ENCODE data around the gene AOPEP. TPM values are rescaled to one million over a fixed set of nuclear protein-coding genes. Genes with fewer than 3 reads are reported as not detected.

AOPEP gene
- total RNA-seq, 1 experiment from 2014 or later: 15.0 TPM

GRCh38 chr9:94839398-94839797, 112.9 kb downstream of the AOPEP start:
- no CpG with 5 or more reads among the region's 1 CpG for WGBS (ENCODE audit: extremely low coverage, insufficient read length, low lambda C conversion rate)
- H3K23me2 ChIP-seq (ENCODE audit: insufficient read length, low read depth, low read length, poor library complexity, severe bottlenecking): no peaks in the 10 kb centered on the region
- H3T11ph ChIP-seq (ENCODE audit: low read length): no peak overlapping the region
- no peak for DNase-seq
- no peak overlapping the region for H2BK20ac ChIP-seq (ENCODE audit: low read depth, low read length, poor library complexity, severe bottlenecking)
- H4K5ac ChIP-seq (ENCODE audit: insufficient read length, low read depth, low read length): no peak overlapping the region
- H4K20me1 ChIP-seq (ENCODE audit: control insufficient read depth, insufficient read depth, insufficient read length): no peaks in the 10 kb centered on the region
- no peak overlapping the region for H2BK15ac ChIP-seq (ENCODE audit: low read depth, low read length)
- no peak overlapping the region for H3K27ac ChIP-seq (ENCODE audit: insufficient read length, low read depth, low read length)
- no peak overlapping the region for H3K18ac ChIP-seq (ENCODE audit: insufficient read length, low read depth, low read length)
- no peak overlapping the region for H2BK5ac ChIP-seq (ENCODE audit: insufficient read length, low read length)
- H4K8ac ChIP-seq (replicated peaks; ENCODE audit: insufficient read length, low read depth, low read length): no peak overlapping the region
- H3K9ac ChIP-seq (ENCODE audit: extremely low read depth, insufficient read length, low read length): no peak overlapping the region
- no peak overlapping the region for H2BK12ac ChIP-seq (ENCODE audit: insufficient read length, low read depth, low read length)
- no peak overlapping the region for H3K56ac ChIP-seq (ENCODE audit: insufficient read length, low read depth, low read length)
- H3K79me2 ChIP-seq (ENCODE audit: insufficient read depth, low read length): no peaks in the 10 kb centered on the region
- no peaks in the 10 kb centered on the region for H3K27me3 ChIP-seq (ENCODE audit: insufficient read depth, low read length)
- no peak overlapping the region for H4K91ac ChIP-seq (ENCODE audit: insufficient read length, low read depth, low read length)
- H3K4me2 ChIP-seq (ENCODE audit: insufficient read depth, insufficient read length, low read length): no peak overlapping the region
- H3K79me1 ChIP-seq (ENCODE audit: insufficient read depth, low read depth, low read length, poor library complexity, severe bottlenecking): no peaks in the 10 kb centered on the region
- Mint-ChIP-seq H3K9me3 (peaks cover 10% of the 10 kb centered on the region in 2 experiments; a peak in 4 of 5 replicates), H3K4me3 (no peak overlapping the region), H3K36me3 (ENCODE audit: insufficient read depth in 1 of 3, low read depth in 3 of 3) (peaks cover 3 to 15% (median 6%) of the 10 kb centered on the region in 3 experiments; a peak in 4 of 7 replicates), H3K27ac (no peak overlapping the region), H3K4me1 (peaks cover 6 to 7% of the 10 kb centered on the region in 2 experiments), H3K27me3 (ENCODE audit: low read depth) (no peaks in the 10 kb centered on the region)
- H3K23ac ChIP-seq (ENCODE audit: insufficient read length, low read depth, low read length): no peak overlapping the region
- H3K4ac ChIP-seq (ENCODE audit: low read depth, low read length): no peak overlapping the region
- no peak for TF ChIP-seq CTCF (conservative IDR thresholded peaks at IDR 0.05)
- no peak overlapping the region for H2BK120ac ChIP-seq (ENCODE audit: low read depth, low read length, poor library complexity, severe bottlenecking)
- no peaks in the 10 kb centered on the region for H3K4me1 ChIP-seq (ENCODE audit: insufficient read depth, low read length)
- H2AFZ ChIP-seq (ENCODE audit: low read length): no peak overlapping the region
- H3K14ac ChIP-seq (ENCODE audit: insufficient read depth, low read length): no peak overlapping the region
- H2AK5ac ChIP-seq (ENCODE audit: insufficient read length, low read length): no peak overlapping the region
- H3K9me3 ChIP-seq (ENCODE audit: control insufficient read depth, low read depth, low read length): no peaks in the 10 kb centered on the region
